NCI-H69 (cell line): ENCODE data around the gene SZRD1.

Experiments
- DNase-seq: peaks from one replicate; lab custom pipeline; 2025; lab: John Stamatoyannopoulos, UW

The SZRD1 gene

GRCh38 chr1:16440131-16440469, 73.1 kb downstream of the SZRD1 start:
- no peak for DNase-seq

GRCh38 chr1:16440470-16441281, 73.6 kb downstream of the SZRD1 start, which contains the start of gene NECAP2:
Gene NECAP2 (plus strand): TSS chr1:16440724. CDS start chr1:16440762, 38 bp downstream.
- peak; percentile 93 for DNase-seq

GRCh38 chr1:16441282-16441665, 74.2 kb downstream of the SZRD1 start:
- no peak for DNase-seq

GRCh38 chr1:16442265-16442664, 75.2 kb downstream of the SZRD1 start:
- no peak for DNase-seq

GRCh38 chr1:16442941-16443340, 75.9 kb downstream of the SZRD1 start:
- DNase-seq, result no peak

GRCh38 chr1:16443975-16444770, 77.1 kb downstream of the SZRD1 start:
- no peak for DNase-seq

- no peak for DNase-seq
Measured at GRCh38 chr1:16445052-16445451, 78.0 kb downstream of the SZRD1 start.

- DNase-seq, result no peak
Measured at GRCh38 chr1:16446116-16446515, 79.1 kb downstream of the SZRD1 start.

GRCh38 chr1:16447641-16448040, 80.6 kb downstream of the SZRD1 start:
- no peak for DNase-seq
